Measurements from ENCODE around the gene PLCH1. TPM values are rescaled to one million over a fixed set of nuclear protein-coding genes. Genes with fewer than 3 reads are reported as not detected.

The PLCH1 gene
- total RNA-seq, 1 experiment from 2014 or later, result 3.8 TPM

DNA sequence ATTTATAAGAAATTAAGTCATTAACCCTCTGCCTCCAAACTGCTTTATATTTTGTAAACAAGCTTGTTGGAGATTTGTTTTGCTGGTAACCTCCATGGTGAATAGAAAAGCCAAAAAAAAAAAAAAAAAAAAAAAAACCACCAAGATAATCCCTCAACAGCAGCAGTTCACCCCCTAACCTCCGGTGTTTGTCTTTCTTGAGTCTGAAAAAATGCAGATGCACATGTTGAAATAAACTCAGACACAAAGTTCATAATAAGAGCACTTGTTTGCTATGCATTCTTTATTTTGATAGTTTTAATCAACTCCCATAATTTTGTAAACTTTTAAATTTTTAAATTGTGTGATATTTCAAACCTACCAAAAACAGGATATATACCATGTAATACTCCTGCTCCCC, 1.8 kb upstream of the PLCH1 start:
- Histone ChIP-seq H3K27me3 (ENCODE audit: insufficient read depth, low read length) (no peaks in the 10 kb centered on the region), H4K20me1 (ENCODE audit: insufficient read depth) (no peaks in the 10 kb centered on the region), H3K79me2 (ENCODE audit: insufficient read depth, low read length) (no peaks in the 10 kb centered on the region), H3K36me3 (ENCODE audit: control insufficient read depth in 1 of 2, insufficient read depth in 2 of 2, low read length in 2 of 2) (no peaks in the 10 kb centered on the region), H3K9me2 (ENCODE audit: insufficient read depth) (no peaks in the 10 kb centered on the region), H2AFZ (ENCODE audit: low read depth, low read length, poor library complexity, severe bottlenecking) (no peak overlapping the region), H3K4me1 (ENCODE audit: control insufficient read depth in 1 of 2, insufficient read depth in 2 of 2, low read length in 2 of 2) (peaks cover 15 to 36% of the 10 kb centered on the region in 2 experiments), H3K4me2 (ENCODE audit: low read length) (peak overlapping the region; percentile 86; the same call in 1 of the 2 replicates), H3K4me3 (replicated peaks in 1 of 2; ENCODE audit: low read depth in 1 of 2, low read length in 2 of 2) (no peak overlapping the region), H3K27ac (ENCODE audit: low read depth, low read length) (no peak overlapping the region), H3K9ac (ENCODE audit: low read length) (no peak overlapping the region), H3K9me3 (ENCODE audit: control insufficient read depth in 1 of 2, insufficient read depth in 1 of 2, low read depth in 1 of 2, low read length in 2 of 2) (no peaks in the 10 kb centered on the region)
- DNase-seq (ENCODE audit: low read depth, low spot score) (no peak), ATAC-seq (no peak)
- RAD21 ChIA-PET (ENCODE audit: low non-redundant PET in 1 of 2, low total read pairs in 2 of 2, uncharacterized antibody in 2 of 2, unreplicated experiment in 2 of 2), result interaction anchor here in 1 of 2 experiments (1.0 kb wide), 1 partner anchor 123 kb away, joined by 3 read pairs; no protein-coding TSS in a partner anchor
- CTCF ChIA-PET, result interaction anchor here (1.3 kb wide), 1 partner anchor 59 kb away, joined by 6 read pairs; the partner anchor contains the start of gene C3orf33
- TF ChIP-seq SRF (IDR thresholded peaks at IDR 0.05; ENCODE audit: low read depth) (no peak), YY1 (IDR thresholded peaks at IDR 0.05; ENCODE audit: extremely low read depth, insufficient replicate concordance, low read depth, low read length) (no peak), EGR1 (IDR thresholded peaks at IDR 0.05; ENCODE audit: low read depth) (no peak), ZFX (IDR thresholded peaks at IDR 0.05) (no peak), EZH2 (IDR thresholded peaks at IDR 0.05) (no peak), TCF7L2 (IDR thresholded peaks at IDR 0.05; ENCODE audit: borderline replicate concordance, extremely low read depth, insufficient read depth, insufficient read length) (no peak)
- TF ChIP-seq, protein P1, sequence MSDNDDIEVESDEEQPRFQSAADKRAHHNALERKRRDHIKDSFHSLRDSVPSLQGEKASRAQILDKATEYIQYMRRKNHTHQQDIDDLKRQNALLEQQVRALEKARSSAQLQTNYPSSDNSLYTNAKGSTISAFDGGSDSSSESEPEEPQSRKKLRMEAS (IDR thresholded peaks at IDR 0.05), result no peak
- POLR2A ChIA-PET, result interaction anchor here (0.7 kb wide), 1 partner anchor 428 kb away, joined by 4 read pairs; no protein-coding TSS in a partner anchor
- intact Hi-C loops (cut with micrococcal nuclease), result loop anchor here (5.0 kb wide), 2 partner anchors 106 to 126 kb away; partner anchors contain the start of genes GMPS and SLC33A1
- no TSS peak for BruUV-seq (replicated peaks)

DNA sequence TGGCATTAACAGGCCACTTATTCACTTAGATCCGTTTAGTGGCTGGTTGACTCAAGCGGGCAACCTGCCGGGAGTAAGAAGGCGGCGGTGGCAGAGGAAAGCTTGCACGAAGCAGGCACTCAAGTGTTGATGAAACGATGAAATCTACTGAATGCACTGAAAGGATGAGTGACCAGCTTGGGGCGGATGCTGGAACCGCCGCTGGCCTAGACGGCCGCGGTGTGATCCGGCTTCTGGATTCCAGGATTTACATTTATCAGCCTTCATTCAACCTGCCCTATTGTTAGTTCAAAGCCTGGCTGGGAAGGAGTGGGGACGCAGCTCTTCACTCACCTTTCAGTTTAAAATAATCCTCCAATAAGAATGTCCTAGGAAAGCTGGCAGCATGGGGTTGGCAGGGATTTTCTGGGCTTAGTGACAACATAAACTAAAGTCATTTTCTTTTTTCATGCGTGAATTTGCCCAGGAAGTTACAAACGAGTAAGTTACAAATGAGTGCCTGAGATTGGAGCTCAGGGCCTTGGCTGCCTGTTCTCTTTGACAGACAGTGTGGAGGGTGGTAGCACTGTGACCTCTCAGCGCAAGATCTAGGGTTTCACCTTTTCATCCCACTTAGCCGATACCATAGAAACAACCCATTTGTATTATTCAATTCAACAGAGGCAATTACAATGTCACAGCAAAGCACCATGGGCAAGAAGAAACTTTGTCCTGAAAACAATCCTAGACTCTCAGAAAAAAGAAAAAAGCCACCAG, 1.1 kb upstream of the PLCH1 start:
- no peaks in the 10 kb centered on the region for H3K9me2 ChIP-seq (ENCODE audit: insufficient read depth)
- ChIA-PET POLR2A (interaction anchor here (0.7 kb wide), 1 partner anchor 428 kb away, joined by 4 read pairs; no protein-coding TSS in a partner anchor), RAD21 (ENCODE audit: low non-redundant PET in 1 of 2, low total read pairs in 2 of 2, uncharacterized antibody in 2 of 2, unreplicated experiment in 2 of 2) (interaction anchor here in 1 of 2 experiments (1.0 kb wide), 1 partner anchor 124 kb away, joined by 3 read pairs; no protein-coding TSS in a partner anchor), CTCF (interaction anchor here (1.3 kb wide), 1 partner anchor 60 kb away, joined by 6 read pairs; the partner anchor contains the start of gene C3orf33)
- no peaks in the 10 kb centered on the region for H3K9me3 ChIP-seq (ENCODE audit: control insufficient read depth in 1 of 2, insufficient read depth in 1 of 2, low read depth in 1 of 2, low read length in 2 of 2)
- no TSS peak for BruUV-seq (replicated peaks)
- intact Hi-C loops (cut with micrococcal nuclease), result loop anchor here (5.0 kb wide), 2 partner anchors 106 to 126 kb away; partner anchors contain the start of genes GMPS and SLC33A1
- H3K4me3 ChIP-seq (replicated peaks in 1 of 2; ENCODE audit: low read depth in 1 of 2, low read length in 2 of 2), result peak overlapping the region; percentile 18 to 46
- DNase-seq (ENCODE audit: low read depth, low spot score), result peak; percentile 45
- peak overlapping the region; percentile 99 for H2AFZ ChIP-seq (ENCODE audit: low read depth, low read length, poor library complexity, severe bottlenecking)
- H3K36me3 ChIP-seq (ENCODE audit: control insufficient read depth in 1 of 2, insufficient read depth in 2 of 2, low read length in 2 of 2), result no peaks in the 10 kb centered on the region
- peak; percentile 63 for ATAC-seq
- H3K4me1 ChIP-seq (ENCODE audit: control insufficient read depth in 1 of 2, insufficient read depth in 2 of 2, low read length in 2 of 2), result peaks cover 15 to 36% of the 10 kb centered on the region in 2 experiments
- H3K4me2 ChIP-seq (ENCODE audit: low read length), result peak overlapping the region; percentile 86
- peak overlapping the region; percentile 26 for H3K9ac ChIP-seq (ENCODE audit: low read length)
- H4K20me1 ChIP-seq (ENCODE audit: insufficient read depth), result no peaks in the 10 kb centered on the region
- H3K27ac ChIP-seq (ENCODE audit: low read depth, low read length), result no peak overlapping the region
- H3K27me3 ChIP-seq (ENCODE audit: insufficient read depth, low read length), result no peaks in the 10 kb centered on the region
- no peaks in the 10 kb centered on the region for H3K79me2 ChIP-seq (ENCODE audit: insufficient read depth, low read length)
- TF ChIP-seq POLR2AphosphoS5 (IDR thresholded peaks at IDR 0.05; ENCODE audit: low read depth, low read length) (peak; percentile 48; the same call in 1 of the 2 replicates), SP1 (IDR thresholded peaks at IDR 0.05; ENCODE audit: low read depth) (peak; percentile 76), CBX3 (IDR thresholded peaks at IDR 0.05; ENCODE audit: low read depth) (peak; percentile 44; the same call in 1 of the 2 replicates), CEBPB (IDR thresholded peaks at IDR 0.05; ENCODE audit: low read depth) (no peak), ZFX (IDR thresholded peaks at IDR 0.05) (no peak), EZH2phosphoT487 (IDR thresholded peaks at IDR 0.05; ENCODE audit: borderline replicate concordance) (no peak), RAD21 (IDR thresholded peaks at IDR 0.05; ENCODE audit: low read depth) (no peak), TCF7L2 (IDR thresholded peaks at IDR 0.05; ENCODE audit: borderline replicate concordance, extremely low read depth, insufficient read depth, insufficient read length) (peak; percentile 73), FOSL1 (IDR thresholded peaks at IDR 0.05; ENCODE audit: low read depth) (no peak), SRF (IDR thresholded peaks at IDR 0.05; ENCODE audit: low read depth) (no peak), ELF1 (IDR thresholded peaks at IDR 0.05; ENCODE audit: borderline replicate concordance, low read depth) (no peak), POLR2A (IDR thresholded peaks at IDR 0.05; ENCODE audit: borderline replicate concordance, extremely low read depth, insufficient read depth, insufficient read length) (no peak), SIN3A (IDR thresholded peaks at IDR 0.05; ENCODE audit: low read depth) (no peak), EZH2 (IDR thresholded peaks at IDR 0.05) (no peak)
- TF ChIP-seq, protein P2, sequence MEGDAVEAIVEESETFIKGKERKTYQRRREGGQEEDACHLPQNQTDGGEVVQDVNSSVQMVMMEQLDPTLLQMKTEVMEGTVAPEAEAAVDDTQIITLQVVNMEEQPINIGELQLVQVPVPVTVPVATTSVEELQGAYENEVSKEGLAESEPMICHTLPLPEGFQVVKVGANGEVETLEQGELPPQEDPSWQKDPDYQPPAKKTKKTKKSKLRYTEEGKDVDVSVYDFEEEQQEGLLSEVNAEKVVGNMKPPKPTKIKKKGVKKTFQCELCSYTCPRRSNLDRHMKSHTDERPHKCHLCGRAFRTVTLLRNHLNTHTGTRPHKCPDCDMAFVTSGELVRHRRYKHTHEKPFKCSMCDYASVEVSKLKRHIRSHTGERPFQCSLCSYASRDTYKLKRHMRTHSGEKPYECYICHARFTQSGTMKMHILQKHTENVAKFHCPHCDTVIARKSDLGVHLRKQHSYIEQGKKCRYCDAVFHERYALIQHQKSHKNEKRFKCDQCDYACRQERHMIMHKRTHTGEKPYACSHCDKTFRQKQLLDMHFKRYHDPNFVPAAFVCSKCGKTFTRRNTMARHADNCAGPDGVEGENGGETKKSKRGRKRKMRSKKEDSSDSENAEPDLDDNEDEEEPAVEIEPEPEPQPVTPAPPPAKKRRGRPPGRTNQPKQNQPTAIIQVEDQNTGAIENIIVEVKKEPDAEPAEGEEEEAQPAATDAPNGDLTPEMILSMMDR (IDR thresholded peaks at IDR 0.05 in 2 of 3, conservative IDR thresholded peaks at IDR 0.05 in 1 of 3; ENCODE audit: borderline replicate concordance in 1 of 3, insufficient read depth in 1 of 3, low read depth in 2 of 3, low read length in 2 of 3), result no peak
